Activated CD4-positive, alpha-beta T cell treated with anti-CD3 and anti-CD28 coated beads for 48 hours (primary cell): ENCODE measurements around the gene MFSD6.
"Not testable (repeated sequence)": the region's sequence is repeated elsewhere in the genome, so short reads cannot be mapped to it uniquely, and the experiment has no call there.

ENCODE experiments used
- DNase-seq: peaks from one replicate; pipeline ENCODE4 v3.0.0-alpha.2; 2020

Gene MFSD6

DNA sequence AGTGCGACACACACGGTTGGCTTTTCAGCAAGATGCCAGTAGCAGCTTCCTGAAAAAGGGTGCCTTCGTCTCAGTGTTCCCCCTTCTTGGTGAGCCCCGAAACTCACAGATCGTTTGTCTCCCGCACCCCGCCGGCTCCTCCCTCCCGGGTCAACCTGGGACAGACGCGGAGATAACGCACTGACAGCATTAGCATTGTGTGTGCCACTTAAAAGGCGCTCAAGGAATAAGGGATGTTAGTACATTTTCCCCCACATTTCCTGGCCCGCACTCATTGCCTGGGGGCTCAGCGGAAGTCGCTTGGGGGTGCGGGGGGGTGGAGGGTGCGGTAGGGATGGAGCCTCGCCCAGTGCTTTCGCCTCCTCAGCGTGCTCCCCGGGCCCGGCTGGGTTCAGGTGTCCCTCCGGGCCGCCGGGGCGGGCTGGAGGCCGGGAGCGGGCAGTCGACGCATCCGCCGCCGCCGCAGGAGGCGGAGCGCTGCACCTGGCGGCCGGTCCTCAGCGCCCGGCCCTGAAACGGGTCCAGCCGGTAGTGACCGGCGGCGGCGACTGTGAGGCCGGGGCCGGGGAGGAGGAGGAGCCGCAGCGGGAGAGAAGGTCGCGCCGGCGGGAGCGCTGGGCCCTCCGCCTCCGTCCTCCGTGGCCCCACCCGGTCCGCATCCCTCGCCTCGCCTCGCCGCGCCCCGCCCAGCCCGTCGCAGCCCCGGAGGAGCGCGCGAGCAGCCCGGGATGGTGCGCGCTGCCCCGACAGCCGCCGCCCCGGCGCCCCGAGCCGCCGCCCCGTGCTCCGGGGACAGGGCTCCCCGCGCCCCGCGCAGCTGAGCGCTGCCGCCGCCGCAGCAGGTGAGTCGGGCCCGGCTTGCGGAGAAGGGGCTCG is at the start of gene MFSD6:
Gene MFSD6 (plus strand): TSS at position 694 of the 876 bp plus-strand sequence. CDS start 27,675 bp downstream, outside the sequence.
- peak; percentile 64 for DNase-seq

DNA sequence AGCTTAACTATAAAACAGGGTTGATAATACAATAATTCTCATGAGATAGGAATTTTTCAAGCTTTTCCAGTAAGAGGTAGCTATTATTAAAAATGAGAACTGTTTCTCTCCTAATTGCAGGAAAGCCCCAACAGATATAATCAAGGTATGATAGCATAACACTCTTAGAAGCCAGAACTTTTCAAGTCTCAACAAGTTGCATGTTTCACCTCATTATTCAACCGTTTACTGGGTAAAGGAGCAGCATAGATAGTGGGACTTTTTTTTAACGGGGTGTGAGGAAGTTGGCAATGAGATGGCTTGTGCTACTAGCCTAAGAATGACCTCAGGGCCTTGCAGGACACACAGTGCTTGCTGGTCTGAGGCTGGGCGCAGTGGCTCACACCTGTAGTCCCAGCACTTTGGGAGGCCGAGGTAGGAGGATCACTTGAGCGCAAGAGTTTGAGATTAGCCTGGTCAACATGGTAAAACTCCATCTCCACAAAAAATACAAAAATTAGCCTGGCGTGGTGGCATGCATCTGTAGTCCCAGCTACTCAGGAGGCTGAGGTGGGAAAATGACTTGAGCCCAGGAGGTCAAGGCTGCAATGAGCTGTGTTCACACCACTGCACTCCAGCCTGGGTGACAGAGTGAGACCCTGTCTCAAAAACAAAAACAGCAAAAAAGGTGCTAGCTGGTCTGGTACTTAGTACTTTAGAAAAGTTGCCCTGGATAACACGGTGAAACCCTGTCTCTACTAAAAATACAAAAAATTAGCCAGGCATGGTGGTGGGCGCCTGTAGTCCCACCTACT is 49.3 kb upstream of the MFSD6 start:
- not testable (repeated sequence) for DNase-seq

DNA sequence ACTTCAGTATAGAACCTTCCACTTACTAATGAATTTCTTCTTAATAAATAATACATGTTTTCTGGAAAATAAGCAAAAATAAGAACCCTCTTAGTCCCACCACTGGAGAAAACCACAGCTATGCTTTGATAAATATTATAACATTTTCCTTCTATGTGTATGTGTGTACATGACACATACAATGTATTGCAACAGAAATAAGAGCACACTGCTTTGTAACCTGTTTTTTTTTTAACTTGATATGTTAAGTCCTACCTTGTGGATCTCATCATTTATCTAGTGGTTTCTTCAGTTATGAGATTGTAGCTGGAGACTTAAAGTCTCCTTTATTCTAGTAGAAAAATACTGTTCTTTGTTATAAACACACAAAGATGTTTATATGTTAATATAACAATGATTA is 47.6 kb upstream of the MFSD6 start:
- no peak for DNase-seq

DNA sequence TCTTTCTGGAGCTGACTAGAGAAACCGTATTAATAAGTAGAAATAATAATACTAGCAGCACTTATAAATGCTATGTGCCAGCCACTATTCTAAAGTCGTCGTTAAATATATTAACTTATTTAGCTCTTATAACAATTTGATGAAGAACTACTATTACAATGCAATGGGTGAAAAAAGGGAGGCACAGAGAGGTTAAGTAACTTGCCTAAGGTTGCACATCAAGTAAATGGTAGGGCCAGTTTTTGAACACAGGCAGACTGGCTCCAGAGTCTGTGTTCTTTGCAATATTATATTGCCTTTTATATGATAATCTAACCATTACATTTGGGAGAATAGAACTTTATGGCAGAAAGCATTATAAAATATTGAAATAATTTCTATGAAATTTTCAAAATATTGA is 47.2 kb upstream of the MFSD6 start:
- DNase-seq, result no peak

DNA sequence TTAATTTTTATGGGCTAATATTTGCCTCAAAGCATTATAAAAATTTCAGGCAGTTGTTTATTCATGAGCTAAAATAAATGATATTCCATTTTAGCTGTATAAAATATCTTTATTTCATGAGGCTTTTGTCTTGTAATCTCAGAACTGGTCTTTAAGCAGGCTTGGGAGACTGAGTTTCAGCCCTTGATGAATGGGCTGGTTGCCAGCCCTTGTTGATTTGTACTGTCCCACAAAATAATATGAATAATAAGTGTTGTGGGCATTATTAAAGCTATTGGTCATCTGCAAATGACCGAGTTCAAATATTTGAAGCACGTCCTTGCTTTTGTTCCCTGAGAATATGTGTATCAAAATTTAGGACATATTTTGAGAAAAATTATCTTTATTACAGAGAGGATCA is 46.6 kb upstream of the MFSD6 start:
- no peak for DNase-seq

DNA sequence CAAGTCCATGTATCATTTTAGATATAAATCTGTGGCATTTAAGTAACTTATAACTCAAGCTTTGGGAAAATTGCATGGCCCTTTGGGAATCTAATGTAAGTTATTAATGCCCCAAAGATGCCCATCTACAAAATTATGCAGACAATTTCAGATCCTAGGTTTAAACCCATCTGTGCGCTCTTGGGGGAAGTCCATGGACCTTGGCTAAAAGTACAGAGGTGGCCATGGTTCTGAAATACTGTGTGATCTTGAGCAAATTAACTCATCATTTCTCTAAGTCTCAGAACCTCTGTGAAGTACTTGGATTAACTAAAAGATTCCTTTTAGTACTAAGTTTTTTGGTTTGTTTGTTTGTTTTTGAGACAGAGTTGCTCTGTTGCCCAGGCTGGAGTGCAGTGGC is 45.3 kb upstream of the MFSD6 start:
- DNase-seq, result no peak

DNA sequence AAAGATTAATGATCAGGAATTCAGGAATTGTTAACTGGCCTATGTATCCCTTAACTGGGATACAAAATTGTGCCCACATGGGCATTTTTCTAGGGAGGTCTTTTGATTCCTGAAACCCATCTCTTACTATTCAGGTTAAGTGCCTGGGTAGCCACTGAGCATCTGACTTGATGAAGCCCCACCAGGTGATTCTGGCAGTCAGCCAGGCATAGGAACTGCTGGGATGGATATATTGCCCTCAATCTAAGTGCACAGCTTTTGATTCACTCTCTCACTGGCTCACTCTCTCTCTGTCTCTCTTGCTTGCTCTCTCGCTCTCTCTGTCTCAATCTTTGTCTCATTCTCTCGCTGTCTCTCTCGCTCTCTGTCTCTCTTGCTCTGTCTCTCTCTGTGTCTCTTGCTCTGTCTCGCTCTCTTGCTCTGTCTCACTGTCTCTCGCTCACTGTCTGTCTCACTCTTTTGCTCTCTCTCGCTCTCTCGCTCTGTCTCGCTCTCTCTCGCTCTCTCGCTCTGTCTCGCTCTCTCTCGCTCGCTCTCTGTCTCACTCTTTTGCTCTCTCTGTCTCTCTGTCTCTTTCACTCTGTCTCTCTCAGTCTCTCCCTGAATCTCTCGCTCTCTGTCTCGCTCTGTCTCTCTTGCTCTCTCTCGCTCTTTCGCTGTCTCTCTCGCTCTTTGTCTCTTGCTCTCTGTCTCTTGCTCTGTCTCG is 42.5 kb upstream of the MFSD6 start:
- no peak for DNase-seq

DNA sequence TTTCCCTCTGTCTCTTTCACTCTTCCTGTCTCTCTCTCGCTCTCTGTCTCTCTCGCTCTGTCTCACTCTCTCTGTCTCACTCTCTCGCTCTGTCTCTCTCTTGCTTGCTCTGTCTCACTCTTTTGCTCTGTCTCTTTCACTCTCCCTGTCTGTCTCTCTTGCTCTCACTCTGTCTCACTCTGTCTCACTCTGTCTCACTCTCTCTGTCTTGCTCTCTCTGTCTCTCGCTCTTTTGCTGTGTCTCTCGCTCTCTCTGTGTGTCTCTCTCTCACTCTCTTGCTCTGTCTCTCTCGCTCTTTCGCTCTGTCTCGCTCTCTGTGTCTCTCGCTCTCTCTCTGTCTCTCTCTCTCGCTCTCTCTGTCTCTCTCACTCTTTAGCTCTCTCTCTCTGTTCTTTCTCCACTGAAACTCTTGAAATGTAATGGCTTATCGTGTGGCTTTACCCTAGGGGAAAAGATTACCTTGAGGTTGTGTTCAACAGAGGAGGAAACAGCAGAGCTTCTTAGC is 41.9 kb upstream of the MFSD6 start:
- no peak for DNase-seq

DNA sequence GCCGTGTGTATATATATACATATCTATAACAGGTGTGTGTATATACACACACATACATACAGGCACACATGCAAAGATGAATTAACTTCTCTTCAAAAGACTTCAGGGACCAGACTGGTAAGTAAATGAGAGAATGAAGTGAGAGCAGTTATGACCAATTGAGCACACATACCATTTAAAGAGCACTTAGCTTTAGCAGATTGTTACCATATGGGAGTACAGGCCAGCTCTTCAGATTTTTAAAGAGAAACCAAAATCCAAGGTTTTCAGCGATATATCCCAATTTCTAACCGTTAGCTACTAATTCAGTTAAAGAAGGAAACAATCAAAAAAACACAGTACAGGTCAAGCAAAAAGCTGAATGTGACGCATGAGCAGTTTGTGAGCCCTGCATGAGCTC is 41.1 kb upstream of the MFSD6 start:
- no peak for DNase-seq

DNA sequence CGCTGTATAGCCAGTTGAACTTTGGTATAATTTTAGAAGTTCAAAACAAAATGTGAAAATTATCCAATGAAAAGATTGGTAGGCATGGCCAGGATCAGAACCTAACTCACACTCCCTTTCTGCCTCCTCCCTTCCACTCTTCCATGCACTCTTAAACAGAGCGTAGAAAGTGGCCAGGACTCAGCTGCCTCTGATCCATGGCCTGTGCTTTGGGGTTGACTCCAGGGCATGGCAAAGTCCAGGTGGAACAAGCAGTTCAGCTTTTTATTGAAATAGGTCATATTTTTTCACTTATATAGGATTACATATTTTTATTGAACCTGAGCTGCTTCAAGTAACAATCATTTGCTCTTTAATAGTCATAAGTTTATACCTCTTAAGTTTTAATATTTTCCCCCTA is 38.5 kb upstream of the MFSD6 start:
- DNase-seq, result no peak

DNA sequence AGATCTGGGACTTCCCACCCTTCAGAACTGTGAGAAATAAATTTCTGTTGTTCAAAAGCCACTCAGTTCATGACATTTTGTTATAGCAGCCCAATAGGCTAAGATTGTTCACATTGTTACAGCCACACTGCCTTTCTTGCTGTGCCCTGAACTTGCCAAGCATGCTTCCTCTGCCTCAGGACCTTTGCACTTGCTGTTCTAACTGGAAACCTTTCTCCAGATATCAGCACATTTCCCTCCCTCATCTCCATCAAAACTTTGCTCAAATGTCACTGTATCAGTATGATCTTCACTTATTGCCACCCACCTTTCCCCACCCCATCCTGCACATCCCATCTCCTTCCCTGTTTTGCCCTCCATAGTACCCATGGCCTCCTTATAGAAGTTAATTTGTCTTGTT is 32.1 kb upstream of the MFSD6 start:
- DNase-seq, result no peak

DNA sequence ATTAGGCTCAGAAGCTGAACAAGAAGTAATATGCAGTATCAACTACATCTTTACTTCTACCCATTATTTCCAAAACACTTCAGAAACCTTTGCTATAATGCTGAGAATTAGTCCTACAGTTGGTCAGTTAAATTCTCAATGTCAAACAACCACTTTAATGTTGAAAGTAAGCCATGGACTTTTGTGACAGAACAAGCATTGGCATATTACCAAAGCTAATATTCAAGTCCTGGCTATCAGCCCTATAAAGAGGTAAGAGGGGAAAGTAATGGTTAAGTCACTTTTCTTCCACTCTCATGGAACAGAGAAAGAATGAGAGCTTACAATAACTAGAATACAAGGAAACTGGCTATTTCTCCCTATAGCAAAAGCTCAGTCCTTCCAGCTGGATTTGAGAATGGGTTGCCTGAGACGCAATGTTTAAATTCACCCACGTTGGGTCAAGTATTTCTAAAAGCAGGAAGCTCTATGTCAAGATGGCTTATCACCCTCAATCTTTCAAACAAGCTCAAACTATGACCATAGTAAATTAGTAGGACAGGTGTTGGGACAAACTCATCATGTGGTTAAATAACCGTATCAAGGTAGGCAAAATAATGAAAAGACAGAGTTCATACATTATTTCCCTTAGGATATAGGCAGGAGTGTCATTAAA is 31.4 kb upstream of the MFSD6 start:
- no peak for DNase-seq

DNA sequence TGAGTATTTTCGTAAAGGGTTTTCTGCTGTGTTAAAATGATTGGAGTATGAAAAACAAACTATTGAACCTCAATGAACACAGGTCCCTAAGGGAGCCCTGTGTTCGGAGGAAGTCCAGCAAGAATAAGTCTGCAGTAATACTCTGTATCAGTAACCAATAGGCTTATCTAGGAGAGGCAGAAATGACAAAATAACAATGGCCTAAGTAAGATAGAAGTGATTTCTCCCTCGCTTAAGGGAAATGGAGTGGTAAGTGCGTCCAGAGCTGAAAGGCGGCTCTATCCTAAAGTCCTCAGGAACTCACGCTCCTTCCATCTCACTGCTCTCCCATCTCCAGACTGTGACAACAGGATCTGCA is 29.3 kb upstream of the MFSD6 start:
- no peak for DNase-seq

DNA sequence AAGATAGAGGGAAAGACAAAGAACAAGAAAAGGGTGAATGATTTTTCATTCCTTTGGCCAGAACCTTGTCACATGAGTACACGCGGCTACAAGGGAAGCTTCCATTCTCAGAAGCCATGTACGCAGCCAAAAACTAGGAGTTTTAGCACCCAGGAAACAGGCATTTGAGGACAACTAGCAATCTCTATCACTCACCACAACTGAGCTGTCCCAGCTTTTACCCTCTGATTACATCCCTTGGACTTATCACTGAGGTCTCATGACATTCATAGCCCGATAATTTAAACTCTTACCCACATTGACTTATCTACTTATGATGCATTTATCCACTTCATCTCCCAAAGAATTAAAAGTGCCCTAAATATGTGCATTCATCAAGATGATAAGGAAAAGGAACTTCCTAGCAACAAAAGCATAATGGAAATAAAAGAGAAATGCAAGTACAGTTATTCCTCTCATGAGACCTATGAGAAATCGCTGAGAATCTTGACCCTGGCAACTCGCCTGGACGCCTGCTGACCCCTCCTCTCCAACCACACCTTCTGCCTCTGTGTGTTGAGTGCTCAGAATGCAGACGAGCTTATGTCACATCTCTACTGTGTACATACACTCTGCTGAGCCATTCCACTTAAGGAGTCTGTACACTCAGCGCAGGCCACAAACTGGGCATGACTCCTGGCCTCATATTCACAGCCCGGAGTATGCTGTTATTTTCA is 28.7 kb upstream of the MFSD6 start:
- no peak for DNase-seq

DNA sequence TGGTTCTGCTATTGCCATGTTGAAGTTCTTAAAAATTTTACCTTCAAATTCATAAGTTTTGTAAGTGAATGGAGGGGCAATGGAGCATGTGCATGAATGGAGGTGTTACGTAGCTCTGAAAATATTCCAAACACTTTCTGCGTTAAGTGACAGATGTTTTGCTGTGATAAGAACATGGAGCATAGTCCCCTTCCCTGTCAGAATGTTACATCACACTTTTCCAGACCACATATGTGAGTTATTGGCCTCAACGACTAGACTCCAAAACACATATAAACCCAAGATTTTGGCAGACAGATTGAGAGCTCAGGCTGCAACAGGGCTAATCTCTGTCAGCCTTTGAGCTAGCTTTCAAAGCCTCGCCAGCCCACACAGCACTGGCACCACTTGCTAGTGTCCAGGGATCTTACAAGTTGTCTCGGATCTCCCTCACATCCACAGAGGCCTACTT is 27.2 kb upstream of the MFSD6 start:
- DNase-seq, result no peak

DNA sequence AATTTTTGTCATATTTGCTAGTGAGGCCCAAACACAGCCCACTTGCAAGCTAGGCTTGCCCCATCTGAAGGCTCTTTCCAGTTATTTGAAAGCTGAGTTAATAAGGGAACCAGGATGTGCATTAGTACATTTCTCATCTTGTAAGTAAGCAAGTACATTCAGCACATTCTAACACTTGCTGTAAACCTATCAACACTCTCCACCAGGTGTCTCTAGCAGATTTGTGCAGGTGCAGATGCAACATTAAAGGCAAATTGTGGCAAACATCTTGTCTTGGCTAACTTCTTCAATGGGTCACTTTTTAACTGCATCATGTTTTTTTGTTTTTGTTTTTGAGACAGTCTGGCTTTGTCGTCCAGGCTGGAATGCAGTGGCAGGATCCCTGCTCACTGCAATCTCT is 25.3 kb upstream of the MFSD6 start:
- no peak for DNase-seq

DNA sequence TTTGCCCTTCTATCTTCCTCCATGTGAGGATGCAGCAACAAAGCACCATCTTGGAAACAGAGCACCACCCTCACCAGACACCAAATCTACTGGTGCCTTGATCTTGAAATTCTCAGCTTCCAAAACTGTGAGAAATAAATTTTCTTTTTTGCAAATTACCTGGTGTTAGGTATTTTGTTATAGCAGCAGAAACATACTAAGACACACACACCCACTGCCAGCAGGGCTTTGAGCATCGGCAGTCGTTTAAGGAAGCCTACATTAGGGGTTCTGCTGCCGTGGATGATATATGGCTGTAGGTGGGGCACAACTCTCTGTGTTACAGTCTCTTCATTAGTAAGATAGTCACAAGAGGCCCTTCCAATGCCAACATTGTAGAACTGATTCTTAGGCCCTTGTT is 20.7 kb upstream of the MFSD6 start:
- no peak for DNase-seq

DNA sequence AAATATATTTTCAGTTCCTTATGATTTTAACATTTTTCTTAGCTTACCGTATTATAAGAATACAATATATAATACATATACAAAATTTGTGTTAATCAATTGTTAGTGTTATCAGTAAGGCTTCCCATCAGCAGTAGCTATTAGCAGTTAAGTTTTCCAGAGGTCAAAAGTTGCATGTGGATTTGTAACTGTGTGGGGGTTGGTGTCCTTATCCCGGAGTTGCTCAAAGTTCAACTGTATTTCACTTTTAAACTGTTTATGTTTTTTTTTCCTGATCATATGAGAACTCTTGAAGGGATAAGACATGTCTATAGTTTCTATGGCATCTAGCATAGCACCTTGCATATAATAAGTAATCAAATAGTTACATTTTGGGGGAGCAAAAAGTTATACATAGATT is 11.9 kb upstream of the MFSD6 start:
- DNase-seq, result no peak

DNA sequence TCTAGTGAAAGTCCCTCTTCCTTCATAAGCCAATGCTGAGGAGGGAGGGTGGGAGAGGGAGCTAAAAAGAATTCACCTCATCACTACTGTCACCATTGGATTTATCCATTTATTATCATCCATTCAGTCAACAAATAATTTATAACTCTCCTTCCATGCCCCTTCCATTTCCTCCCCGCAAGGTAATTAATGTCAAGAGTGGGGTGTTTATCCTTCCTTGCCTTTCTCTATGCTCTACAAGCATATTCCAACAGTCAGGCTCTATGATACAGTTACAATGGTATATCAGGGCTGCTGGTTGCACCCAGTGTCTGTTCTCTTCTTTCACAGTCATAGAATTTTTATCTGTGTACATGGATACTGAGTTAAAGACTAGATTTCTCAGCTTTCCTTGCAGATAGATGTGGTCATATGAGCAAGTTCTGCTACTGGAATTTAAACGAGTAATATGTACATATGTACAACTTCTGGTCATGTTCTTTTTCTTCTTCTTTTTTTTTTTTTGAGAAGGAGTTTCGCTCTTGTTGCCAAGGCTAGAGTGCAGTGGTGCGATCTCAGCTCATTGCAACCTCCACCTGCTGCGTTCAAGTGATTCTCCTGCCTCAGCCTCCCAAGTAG is 5.1 kb upstream of the MFSD6 start:
- DNase-seq, result no peak

DNA sequence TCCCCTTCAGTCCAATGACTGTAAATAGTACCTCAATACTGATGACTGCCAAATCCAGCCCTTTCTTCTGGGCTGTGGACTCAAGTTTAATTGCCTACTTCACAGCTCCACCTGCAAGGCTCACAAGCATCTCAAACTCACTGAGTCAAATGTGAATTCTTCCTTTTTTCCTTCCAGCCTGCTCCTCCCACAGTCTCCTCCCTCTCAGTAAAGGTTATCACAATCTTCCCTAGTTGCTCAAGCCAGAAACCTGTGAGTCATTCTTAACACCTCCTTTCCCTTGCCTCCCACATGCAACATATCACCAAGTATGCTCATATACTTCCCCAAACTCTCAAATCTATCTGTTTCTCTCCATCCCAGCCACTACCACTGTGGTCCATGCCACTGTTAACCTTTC is 3.7 kb upstream of the MFSD6 start:
- peak; percentile 43 for DNase-seq

DNA sequence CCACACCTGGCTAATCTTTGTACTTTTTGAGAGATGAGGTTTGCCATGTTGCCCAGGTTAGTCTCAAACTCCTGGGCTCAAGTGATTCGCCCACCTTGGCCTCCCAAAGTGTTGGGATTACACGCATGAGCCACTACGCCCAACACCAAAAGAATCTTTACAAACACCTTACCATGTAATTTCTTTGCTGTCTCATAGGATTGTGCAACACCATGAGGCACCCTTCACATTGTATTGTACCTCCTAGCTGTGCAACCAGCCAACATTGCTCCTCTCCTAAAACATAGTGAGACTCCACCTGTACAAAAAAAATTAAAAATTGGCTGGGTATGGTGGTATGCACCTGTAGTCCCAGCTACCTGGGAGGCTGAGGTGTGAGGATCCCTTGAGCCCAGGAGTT is 3.1 kb upstream of the MFSD6 start:
- no peak for DNase-seq

DNA sequence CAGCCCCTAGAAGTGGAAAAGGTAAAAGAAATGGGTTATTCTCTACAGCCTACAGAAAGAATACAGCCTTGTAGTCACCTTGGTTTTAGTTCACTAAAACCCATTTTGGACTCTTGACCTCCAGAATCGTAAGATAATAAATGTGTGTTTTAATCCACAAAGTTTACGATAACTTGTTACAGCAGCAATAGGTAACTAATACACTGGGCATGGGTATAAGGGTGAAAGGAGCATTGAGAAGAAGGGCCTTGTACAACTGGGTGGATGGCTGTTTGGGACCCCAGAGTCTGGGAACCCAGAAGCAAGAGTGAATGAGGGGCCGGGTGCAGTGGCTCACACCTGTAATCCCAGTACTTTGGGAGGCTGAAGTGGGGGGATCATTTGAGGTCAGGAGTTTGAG is 2.2 kb upstream of the MFSD6 start:
- DNase-seq, result no peak
